OCI-LY3 (cell line): Measurements from ENCODE around the gene DPCD.

ENCODE experiments used
- CTCF ChIP-seq: fragments of 200-600, 300-600 bp; sonication (generic); IDR thresholded peaks from 2 replicates; pipeline ENCODE4 v1.5.1; 2014; ENCODE audit warnings: antibody characterized with exemption, low read length, low read depth
- EZH2phosphoT487 ChIP-seq: fragments of 200-600 bp; shearing (Covaris generic); IDR thresholded peaks from 2 replicates; pipeline ENCODE4 v1.6.1; 2018; ENCODE audit warnings: antibody characterized with exemption, mixed run types, low read depth

DNA sequence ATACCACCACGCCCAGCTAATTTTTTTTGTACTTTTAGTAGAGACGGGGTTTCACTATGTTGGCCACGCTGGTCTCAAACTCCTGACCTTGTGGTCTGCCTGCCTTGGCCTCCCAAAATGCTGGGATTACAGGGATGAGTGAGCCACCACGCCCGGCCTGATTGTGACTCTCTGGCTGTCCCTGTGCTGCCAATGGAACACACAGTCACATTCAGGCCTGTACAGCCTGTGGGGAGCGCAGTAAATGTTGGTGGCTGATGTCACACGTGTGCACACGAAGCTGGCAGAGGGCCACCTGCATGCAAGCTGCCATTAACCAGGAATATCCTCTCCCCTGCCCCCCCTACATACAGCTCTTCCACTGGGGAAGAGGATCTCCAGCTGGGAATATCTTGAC is 22.2 kb upstream of the DPCD start:
- TF ChIP-seq CTCF: no peak
- TF ChIP-seq EZH2phosphoT487: no peak
